HG02970 (cell line): Measurements from ENCODE around the gene RTN4.
"Not testable (repeated sequence)": the region's sequence is repeated elsewhere in the genome, so short reads cannot be mapped to it uniquely, and the experiment has no call there.

Experiments used
- ATAC-seq: cut with Tn5 transposase; IDR thresholded peaks from one replicate; pipeline ENCODE4 v1.9.1; 2021; ENCODE audit warnings: mild to moderate bottlenecking, moderate library complexity, moderate number of reproducible peaks; ENCODE audit not compliant: unreplicated experiment, low FRiP score

The RTN4 gene

DNA sequence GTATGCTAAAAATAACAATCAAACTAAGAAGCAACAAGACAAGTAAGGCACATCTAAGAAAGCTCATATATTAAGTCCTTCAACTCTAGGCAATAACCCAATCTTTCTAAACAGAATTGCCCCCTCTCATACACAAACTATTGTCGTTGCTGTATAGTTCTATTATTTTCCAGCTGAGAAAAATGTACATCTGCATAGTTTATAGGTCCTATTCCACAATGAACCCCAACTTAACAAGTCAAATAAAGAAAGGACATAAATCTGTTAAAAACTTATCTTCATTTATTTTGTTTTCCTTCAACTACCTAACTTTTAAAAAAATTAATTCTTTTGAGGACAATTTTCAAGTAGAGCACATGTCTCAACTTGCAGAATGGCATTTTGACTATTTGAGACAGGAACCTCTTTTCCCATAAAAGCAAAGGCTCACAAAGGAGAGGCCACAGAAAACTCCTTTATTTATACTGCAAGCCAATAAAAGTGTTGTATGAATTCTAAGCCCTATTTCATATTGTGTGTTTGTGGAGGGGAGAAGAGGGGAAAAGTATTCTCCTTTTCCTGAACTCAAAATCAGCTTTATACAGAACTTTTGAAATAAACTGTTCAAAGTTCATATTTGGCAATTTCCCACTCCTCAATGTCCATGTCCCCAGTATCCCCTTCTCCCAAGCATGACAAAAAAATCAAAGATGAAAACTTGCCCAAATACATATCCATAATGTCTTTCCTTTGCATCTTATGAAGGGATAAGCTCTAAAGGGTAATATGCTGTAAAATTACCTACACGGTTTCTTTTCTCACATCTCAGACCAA is 37.4 kb downstream of the RTN4 start:
- ATAC-seq, result no peak

DNA sequence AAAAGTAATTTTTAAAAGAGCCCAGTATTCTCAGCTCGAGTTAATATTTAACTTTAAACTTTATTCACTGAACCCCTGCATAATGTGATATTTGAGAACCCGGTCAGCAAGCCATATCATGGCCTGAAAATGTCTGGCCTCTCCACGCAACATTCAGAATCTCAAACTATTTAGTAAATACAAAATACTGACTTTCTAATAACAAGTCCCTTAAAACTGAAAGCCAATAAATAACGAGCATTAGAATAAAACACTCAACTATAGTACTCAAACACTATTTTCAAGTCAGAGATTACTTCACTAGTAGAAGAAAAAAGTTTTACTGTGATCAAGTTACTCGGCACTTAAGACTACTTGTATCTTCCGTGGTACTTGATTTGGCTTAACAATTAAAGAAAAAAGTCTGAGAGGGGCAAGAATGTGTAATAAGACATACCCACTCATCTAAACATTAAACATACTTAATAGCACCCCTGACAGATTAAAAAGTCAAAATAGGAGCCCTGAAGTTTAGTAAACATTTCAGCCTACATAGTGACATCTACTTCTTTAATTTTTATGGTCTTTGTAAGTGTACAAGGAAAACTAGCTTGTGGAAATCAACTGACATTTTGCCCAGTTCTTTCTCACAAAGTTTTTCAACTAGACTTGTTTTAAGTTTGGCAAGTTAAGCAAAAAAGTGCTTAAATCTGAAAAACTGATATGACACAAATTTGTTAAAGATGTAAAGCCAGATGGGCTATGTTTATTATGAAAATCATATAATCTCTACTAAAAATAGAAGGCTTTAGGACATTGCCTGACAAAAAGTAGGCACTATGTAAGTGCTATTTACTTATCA is 38.2 kb downstream of the RTN4 start:
- ATAC-seq, result no peak

DNA sequence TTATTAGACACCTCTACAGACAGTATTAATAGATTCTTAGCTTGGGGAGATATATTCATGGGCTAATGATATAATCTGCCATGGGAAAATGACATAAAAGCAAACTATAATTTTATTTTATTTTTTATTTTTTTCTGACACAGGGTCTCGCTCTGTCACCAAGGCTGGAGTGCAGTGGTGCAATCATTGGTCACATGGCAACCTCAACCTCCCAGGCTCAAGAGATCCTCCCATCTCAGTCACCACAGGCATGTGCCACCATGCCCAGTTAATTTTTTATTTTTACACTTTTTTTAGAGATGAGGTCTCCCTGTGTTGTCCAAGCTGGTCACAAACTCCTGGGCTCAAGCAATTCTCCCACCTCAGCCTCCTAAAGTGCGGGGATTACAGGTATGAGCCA is 39.3 kb downstream of the RTN4 start:
- ATAC-seq, result no peak

DNA sequence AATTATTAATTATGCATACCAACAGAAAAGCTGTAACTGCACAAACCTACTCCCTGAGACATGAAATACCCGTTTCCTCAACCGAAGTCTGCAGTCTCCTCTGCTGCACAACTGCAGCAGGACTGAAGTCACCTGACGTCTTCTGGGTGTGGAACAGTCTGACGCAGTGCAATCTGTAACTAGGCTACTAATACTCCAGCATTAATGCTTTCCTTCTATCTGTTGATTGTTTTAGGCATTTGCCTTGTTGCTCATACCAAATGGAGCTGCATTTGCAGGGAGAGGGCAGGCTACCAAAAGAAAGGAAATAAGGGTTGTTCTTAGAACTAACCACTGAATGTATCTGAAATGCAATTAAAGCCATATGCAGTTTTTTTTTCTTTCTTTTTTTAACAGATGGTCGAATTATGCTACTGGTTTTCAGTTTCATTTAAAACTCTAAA is 40.1 kb downstream of the RTN4 start:
- peak; percentile 74 for ATAC-seq

DNA sequence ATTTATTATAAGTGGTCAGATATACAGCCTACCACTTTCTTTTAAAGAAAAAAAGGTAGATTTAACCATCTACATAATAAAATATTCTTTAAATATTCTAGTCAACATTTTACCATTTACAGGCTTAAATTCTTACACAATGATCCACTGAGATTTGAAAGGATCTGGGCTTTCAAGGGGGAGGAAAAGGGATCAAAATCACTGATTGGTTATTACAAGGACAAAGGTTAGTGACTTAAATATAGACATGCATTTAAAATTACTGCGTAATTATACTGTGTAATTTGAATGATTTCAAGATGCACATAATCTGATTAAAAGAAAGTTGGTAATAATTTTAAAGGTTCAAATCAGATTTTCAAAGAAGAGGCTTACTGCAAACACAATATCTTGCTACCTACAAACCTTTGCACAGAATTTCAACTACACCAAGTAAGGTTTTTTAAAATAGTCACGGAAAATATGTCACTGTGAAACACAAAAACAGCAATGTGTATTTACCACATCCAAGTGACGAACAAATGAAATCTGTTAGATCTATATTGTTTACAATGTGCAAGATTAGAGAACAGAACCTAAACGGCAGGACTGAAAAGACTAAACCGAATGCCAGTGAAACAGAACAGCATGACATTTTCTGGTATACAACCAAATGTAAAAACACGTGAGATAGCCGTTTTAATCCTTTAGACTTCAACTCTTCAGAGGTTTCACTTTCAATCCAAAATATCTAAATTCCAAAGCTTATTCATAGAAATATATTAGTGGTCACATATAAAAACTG is 40.8 kb downstream of the RTN4 start:
- ATAC-seq, result no peak

DNA sequence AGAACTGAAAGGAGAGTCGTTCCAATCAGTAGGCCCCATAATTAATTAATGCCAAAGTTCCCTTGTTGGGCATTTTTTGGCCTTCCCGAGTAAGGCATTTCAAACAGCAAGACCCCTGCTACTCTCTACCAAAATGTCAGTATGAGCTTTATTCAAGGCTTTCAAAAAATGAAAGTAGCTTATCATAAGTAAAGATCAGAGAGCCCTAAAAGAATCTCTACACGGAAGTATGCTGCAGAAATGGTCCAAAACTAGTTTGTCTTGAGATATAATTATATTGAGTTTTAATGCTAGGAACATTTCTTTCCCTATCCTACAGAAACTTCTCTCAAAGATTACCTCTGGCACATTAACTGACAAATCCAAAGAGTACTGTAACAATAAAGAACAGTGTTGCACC is 43.9 kb downstream of the RTN4 start:
- no peak for ATAC-seq

DNA sequence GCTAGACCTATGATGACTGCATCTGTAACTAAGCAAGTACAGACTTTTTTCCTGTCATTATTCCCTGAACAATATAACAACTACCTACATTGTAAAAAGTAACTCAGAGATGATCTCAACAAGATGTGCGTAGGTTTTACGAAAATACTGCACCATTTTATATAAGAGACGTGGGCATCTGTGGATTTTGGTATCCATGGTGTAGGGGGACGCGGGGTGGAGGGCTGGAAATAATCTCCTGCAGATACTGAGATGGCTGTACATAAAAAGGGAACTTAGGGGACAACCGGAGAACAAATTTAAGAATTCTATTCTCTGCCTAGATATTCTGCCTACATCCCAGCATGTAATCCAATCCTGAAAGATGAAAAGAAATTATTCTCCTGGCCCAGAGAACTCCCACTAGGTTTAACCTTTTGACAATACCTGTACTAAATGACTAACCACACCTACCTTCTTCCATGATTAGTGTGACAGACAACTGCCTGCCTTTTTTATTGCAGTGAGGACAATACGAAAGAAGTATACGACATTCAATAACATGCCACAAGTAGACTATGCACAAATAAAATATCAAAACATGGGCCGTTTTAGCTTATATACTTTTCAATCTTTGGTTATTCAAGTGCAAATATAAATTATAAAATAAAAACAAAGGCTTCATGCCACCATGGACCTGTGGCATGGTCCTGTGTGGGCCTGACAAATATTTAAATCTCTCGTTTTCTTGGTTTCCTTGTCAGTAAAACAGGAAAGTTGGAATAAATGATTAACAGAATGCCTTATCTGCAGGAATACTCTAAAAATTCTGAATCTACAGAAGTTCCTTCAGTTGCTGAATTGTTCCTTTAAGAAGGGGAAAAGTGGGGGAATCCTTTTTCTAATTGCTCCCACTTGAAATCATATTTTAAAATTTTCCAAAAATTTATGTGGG is 46.3 kb downstream of the RTN4 start:
- no peak for ATAC-seq

DNA sequence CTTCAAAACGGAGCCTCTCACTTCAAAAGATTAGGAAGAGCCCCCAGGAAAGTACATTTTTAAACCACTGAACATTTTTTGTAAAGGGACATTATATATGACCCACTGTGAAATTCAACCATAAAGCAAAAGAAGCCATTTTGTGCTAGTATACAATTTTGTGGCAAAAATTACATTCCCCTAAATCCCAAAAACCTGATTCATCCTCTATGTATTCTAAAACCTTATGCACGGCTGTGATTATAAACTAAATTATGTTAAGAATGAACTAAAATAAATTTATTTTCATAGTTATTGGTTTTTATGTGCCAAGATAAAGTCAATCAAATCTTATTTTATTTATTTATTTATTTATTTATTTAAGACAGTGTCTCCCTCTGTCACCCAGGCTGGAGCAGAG is 48.5 kb downstream of the RTN4 start:
- ATAC-seq, result no peak

DNA sequence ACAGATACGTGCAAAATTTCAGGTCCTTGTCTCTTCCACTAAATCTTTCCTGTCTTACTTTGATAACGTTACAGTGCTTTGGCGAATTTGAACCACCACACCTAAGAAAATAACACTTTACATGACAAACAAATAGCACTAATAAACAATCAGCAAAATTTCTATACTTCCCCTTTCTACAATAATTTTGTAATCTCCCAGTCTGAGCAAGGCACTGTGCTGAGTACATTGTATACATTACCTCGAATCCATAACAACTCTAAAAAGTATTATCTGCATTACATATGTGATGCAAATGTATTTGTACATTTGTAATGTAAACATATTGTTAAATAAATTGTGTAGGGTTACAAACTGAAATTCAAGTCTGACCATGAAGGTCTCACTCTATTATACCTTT is 49.9 kb downstream of the RTN4 start:
- ATAC-seq, result no peak

DNA sequence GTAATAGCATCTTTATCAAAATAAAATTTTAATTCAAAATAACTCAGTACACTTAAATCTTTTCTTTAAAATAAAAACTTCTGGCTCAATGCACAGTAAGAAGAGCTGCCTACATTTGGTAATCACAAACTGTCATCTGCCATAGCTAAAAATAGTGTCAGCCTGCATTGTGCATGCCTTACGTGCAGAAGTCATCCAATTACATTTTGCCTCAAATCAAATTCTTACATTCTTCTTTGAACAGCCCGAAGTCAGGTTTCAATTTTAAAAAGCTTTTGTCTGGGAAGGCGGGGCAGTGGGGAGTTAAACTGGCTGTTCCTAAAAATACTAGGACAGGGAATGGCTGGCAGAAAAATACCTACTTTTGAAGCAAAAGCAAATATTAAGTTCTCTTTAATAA is 51.1 kb downstream of the RTN4 start:
- ATAC-seq, result no peak

DNA sequence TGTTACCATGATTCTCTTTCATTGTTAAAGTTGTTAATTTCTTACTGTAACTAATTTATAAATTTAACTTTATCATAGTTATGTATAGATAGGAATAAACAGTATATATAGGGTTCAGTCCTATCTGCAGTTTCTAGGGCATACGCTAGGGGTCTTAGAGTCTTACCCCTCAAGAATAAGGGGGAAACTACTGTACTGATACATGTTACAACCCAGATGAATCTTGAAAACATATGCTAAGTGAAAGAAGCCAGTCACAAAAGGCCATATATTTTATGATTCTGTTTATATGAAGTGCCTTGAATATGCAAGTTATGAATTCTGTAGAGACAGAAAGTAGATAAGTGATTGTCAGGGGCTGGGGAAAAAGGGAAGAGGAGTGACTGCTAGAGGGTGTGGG is 52.4 kb downstream of the RTN4 start:
- no peak for ATAC-seq

DNA sequence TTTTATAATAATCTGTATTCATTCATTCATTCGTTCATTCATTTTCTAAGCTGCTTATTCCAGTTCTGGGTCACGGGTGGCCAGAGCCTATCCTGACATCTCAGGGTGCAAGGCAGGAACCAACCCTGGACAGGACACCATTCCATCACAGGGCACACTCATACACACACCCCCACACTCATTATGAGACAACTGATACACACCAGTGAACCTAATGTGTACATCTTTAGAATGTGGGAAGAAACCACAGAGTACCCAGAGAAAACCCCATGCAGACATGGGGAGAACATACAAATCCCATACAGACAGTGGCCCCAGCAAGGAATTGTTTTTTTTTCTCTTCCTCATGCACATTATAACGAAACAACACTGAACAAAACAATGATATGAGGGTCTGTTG is 54.7 kb downstream of the RTN4 start:
- no peak for ATAC-seq

DNA sequence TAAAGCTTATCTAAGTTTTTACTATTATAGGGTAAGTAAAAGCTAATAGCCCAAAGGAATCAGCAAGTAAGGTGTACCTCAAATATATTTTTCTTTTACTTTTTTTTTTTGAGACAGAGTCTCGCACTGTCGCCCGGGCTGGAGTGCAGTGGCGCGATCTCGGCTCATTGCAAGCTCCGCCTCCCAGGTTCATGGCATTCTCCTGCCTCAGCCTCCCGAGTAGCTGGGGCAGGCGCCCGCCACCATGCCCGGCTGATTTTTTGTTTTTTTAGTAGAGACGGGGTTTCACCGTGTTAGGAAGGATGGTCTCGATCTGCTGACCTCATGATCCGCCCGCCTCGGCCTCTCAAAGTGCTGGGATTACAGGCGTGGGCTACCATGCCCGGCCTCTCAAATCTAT is 59.6 kb downstream of the RTN4 start:
- not testable (repeated sequence) for ATAC-seq

DNA sequence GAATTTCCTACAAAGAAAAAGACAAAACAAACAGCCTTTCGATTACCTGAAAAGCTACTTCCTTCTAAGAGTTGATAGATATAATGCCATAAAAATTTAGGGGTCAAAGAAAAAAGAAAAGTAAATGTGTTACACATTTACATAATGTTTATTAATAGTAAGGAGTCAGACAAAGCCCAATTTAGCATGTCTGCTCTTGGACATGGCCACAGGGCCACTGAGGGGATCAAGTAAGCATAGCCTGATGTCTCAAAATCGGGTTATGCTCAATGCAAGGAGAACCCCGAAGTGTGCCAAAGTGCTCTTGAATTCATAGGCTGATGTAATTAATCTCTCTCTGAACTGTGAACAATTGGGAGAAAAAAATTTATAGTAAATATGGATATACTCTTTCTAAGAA is 61.6 kb downstream of the RTN4 start:
- ATAC-seq, result no peak

DNA sequence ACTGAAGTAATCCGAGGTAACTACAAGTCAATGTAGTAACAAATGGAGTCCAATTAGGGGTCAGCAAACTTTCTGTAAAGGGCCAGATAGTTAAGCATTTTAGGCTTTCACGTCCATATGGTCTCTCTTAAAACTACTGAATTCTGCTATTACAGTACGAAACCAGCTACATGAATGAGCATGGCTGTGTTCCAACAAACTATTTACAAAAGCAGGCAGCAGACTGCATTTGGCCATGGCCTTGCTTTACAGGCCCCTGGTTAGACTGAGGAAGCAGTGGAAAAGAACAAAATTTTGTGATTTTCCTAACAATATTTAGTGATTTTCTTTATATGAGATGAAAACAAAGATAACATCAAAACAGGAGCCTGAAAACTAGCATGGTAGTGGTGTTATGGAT is 64.0 kb downstream of the RTN4 start:
- ATAC-seq, result no peak

DNA sequence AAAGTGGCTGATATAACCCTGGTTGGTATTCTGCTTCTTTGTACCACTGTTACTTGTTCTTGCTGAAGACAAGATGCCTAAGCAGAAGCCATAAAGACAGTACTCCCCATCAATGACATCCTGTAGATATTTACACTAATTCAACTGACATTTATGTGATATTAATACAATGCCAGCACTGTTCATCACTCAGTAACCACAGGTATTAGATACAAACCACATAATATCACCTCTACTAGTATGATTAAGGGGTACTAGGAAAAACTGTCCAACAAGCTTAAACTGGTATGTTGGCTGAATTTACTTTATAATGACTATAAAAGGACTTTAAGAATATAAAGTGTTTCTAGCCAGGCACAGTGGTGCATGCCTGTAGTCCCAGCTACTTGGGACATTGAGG is 65.8 kb downstream of the RTN4 start:
- no peak for ATAC-seq

DNA sequence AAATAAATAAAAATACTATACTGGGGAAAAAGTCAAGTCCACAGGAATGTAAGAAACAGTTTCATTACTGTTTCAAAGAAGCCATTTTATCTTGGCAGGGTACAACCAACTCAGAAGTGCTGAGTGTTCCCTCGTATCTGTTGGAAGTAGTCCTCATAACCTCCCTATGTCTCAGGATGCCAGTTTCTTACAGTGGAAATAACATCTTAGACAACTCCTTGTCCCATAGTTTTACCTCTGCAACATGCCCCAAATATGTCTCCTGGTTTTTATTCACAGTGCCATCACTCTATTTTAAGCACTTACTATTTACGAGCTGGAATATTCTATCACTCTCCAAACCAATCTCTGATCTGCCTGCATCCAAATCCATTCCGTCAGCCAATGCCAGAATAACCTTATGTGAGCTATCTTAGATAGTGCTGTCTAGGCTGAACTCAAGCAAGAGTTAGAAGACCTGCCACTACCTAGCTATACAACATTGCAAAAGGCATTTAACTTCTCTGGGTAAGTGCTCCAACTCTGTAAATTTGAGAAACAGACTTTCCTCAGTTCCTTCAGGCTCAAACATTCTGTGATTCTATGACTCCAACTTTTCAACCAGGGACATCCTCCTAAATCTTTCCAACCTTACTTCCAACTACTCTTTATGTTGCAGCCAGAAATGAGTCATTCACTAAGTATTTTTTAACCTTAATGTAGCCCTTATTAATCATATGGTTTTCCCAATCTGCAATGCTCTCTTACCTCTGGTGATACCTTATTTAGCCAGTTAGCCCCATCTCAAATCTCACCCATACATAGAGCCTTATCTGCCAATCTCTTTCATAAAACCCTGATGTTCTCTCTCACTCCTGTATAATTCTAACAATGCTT is 66.7 kb downstream of the RTN4 start:
- ATAC-seq, result no peak

DNA sequence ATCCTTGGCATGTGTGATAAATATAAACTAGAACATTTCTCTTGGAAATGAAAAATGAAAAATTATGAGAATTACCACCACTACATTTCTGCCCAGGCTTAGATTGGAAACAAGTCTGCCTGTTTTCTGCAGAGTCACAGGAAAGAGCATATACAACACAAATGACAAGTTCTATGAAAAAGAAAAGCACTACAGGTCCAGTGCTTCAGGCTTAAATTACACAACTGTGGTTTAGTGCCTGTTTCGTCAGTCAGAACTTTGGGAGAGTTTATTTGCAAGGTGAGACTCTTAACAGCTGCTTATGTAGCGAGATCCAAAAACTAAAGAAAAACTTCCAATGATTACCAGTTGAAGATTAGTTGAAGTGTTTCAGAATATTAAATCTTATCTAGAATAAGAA is 68.9 kb downstream of the RTN4 start:
- ATAC-seq, result no peak
